Endothelial cell of umbilical vein (primary cell): ENCODE results near the gene SLC5A12. TPM values are rescaled to one million over a fixed set of nuclear protein-coding genes. Genes with fewer than 3 reads are reported as not detected.

ENCODE experiments used
- BruUV-seq: library from RNA; stranded (reverse); fragments of 400-500 nt; replicated peaks from 2 replicates; lab custom pipeline; 2021; lab: Mats Ljungman, UMichigan
- CTCF ChIA-PET: fragments of 300-600, 350-600 bp; sonication (Branson Sonifier 250); formaldehyde crosslinking; loops from one replicate; lab custom pipeline; 2021; ENCODE audit warnings: antibody characterized with exemption, inconsistent platforms; lab: Charles Lee
- POLR2A ChIA-PET: fragments of 300-600, 350-600 bp; sonication (Branson Sonifier 250); formaldehyde crosslinking; loops from one replicate; lab custom pipeline; 2021; ENCODE audit warnings: antibody characterized with exemption, inconsistent platforms; lab: Charles Lee
- DNase-seq: peaks from one replicate; pipeline ENCODE4 v3.0.0-alpha.2; 2011; ENCODE audit warnings: low read depth, low spot score
- FAIRE-seq: peaks from 2 replicates; lab custom pipeline; 2011; peaks lifted over from hg19 to GRCh38; lab: Jason Lieb, UNC
- H2AFZ ChIP-seq: 2 replicates; pipeline ENCODE4 v1.6.0; 2012; ENCODE audit warnings: low read depth, low read length, control low read depth, inconsistent platforms
- H3K27ac ChIP-seq: 2 replicates; pipeline ENCODE4 v1.5.1; 2011; ENCODE audit warnings: low read depth, mild to moderate bottlenecking, control low read depth, low read length, moderate library complexity; ENCODE audit not compliant: insufficient read depth
- H3K27me3 ChIP-seq, 2 experiments: 2 replicates each; pipeline versions ENCODE4 v1.6.0 to v1.6.1; 2011; ENCODE audit warnings: low read length in 2 of 2, mixed read lengths in 1 of 2; ENCODE audit not compliant: control insufficient read depth in 2 of 2, insufficient read depth in 2 of 2
- H3K36me3 ChIP-seq, 2 experiments: 2 replicates in 1 of 2; 3 replicates in 1 of 2; pipeline ENCODE4 v1.5.1; 2011; ENCODE audit warnings: low read length in 2 of 2, mild to moderate bottlenecking in 1 of 2, moderate library complexity in 1 of 2; ENCODE audit not compliant: control insufficient read depth in 2 of 2, insufficient read depth in 2 of 2; ENCODE audit errors: extremely low read depth in 1 of 2
- H3K4me1 ChIP-seq: 3 replicates; pipeline ENCODE4 v1.5.1; 2011; ENCODE audit warnings: mild to moderate bottlenecking, low read length; ENCODE audit not compliant: control insufficient read depth, insufficient read depth; ENCODE audit errors: extremely low read depth
- H3K4me2 ChIP-seq: 2 replicates; pipeline ENCODE4 v1.6.1; 2011; ENCODE audit warnings: low read length, control low read depth, mixed read lengths; ENCODE audit not compliant: insufficient read depth
- H3K4me3 ChIP-seq, 3 experiments: fragments of 200-600 bp in 1 of 3; sonication (generic), shearing (Covaris generic) in 1 of 3; replicated peaks in 1 of 3; 2 replicates each; pipeline ENCODE4 v1.5.1; 2011 to 2016; ENCODE audit warnings: control low read depth in 3 of 3, low read length in 3 of 3, mild to moderate bottlenecking in 2 of 3, inconsistent platforms in 1 of 3, low read depth in 1 of 3, moderate library complexity in 1 of 3; ENCODE audit not compliant: insufficient read depth in 1 of 3
- H3K79me2 ChIP-seq: 2 replicates; pipeline ENCODE4 v1.6.0; 2012; ENCODE audit warnings: low read length, inconsistent platforms; ENCODE audit not compliant: control insufficient read depth, insufficient read depth
- H3K9ac ChIP-seq: replicated peaks from 2 replicates; pipeline ENCODE3; 2011; ENCODE audit warnings: low read length, control low read depth; ENCODE audit not compliant: insufficient read depth; ENCODE audit errors: extremely low read depth
- H3K9me1 ChIP-seq: replicated peaks from 3 replicates; pipeline ENCODE4 v1.6.0; 2011; ENCODE audit warnings: mild to moderate bottlenecking, low read length; ENCODE audit not compliant: control insufficient read depth, insufficient read depth; ENCODE audit errors: extremely low read depth
- H3K9me3 ChIP-seq: replicated peaks from 2 replicates; pipeline ENCODE4 v1.5.1; 2012; ENCODE audit warnings: low read length, inconsistent platforms; ENCODE audit not compliant: control insufficient read depth, insufficient read depth
- H4K20me1 ChIP-seq: replicated peaks from 2 replicates; pipeline ENCODE3; 2011; ENCODE audit warnings: mild to moderate bottlenecking, low read length; ENCODE audit not compliant: control insufficient read depth, insufficient read depth; ENCODE audit errors: extremely low read depth
- EZH2 ChIP-seq: IDR thresholded peaks from 2 replicates; pipeline ENCODE4 v1.6.1; 2012; ENCODE audit warnings: borderline replicate concordance, low read depth, mild to moderate bottlenecking, moderate library complexity, low read length, inconsistent platforms; ENCODE audit not compliant: severe bottlenecking
- FOS ChIP-seq: IDR thresholded peaks from 2 replicates; pipeline ENCODE4 v1.6.1; 2011; ENCODE audit warnings: mild to moderate bottlenecking, low read length, moderate library complexity, borderline replicate concordance; ENCODE audit not compliant: insufficient read depth
- JUN ChIP-seq: IDR thresholded peaks from 2 replicates; pipeline ENCODE4 v1.6.1; 2011; ENCODE audit warnings: borderline replicate concordance, low read depth; ENCODE audit not compliant: insufficient read length, insufficient read depth
- MYC ChIP-seq: IDR thresholded peaks from one replicate; pipeline ENCODE4 v1.6.1; 2011; ENCODE audit warnings: mild to moderate bottlenecking, low read depth, low read length
- POLR2A ChIP-seq: IDR thresholded peaks from 2 replicates; pipeline ENCODE4 v1.6.1; 2012; ENCODE audit warnings: low read depth, mild to moderate bottlenecking, control low read depth, low read length
- POLR2AphosphoS5 ChIP-seq: IDR thresholded peaks from 2 replicates; pipeline ENCODE4 v1.6.1; 2012; ENCODE audit warnings: low read depth, mild to moderate bottlenecking, control low read depth, low read length, moderate library complexity; ENCODE audit not compliant: insufficient read depth
- dilution Hi-C: fragments of 300-500 bp; cut with MboI; formaldehyde crosslinking; loops from one replicate; pipeline ENCODE4 v1.15.0; 2019; ENCODE audit warnings: low sequenced_read_pairs; ENCODE audit not compliant: extremely low pct_ligation_motif_present
- intact Hi-C: fragments of 100-400 bp; cut with micrococcal nuclease; formaldehyde crosslinking; loops from one replicate; pipeline ENCODE4 v1.10.0; 2022
- polyA plus RNA-seq, 4 experiments: library from polyadenylated mRNA; depleted of rRNA in 3 of 4; stranded (reverse) in 3 of 4; unstranded in 1 of 4; fragments of >200 nt; gene quantifications; 2 replicates each; pipeline versions ENCODE4 v1.2.1 to v1.2.3, GENCODE V29; 2011 to 2012; ENCODE audit warnings: missing spikeins in 1 of 4
- total RNA-seq: library from RNA; stranded (reverse); gene quantifications from 2 replicates; pipeline ENCODE4 v1.2.3, GENCODE V29; 2021
- TF ChIP-seq, protein P1 (sequence below), 2 donors: IDR thresholded peaks; 1 replicate in 1 of 2; 2 replicates in 1 of 2; pipeline ENCODE4 v1.5.1; 2011; ENCODE audit warnings: low read length in 2 of 2, mild to moderate bottlenecking in 2 of 2, moderate library complexity in 2 of 2, control low read depth in 1 of 2, inconsistent platforms in 1 of 2, low read depth in 1 of 2; ENCODE audit not compliant: insufficient read depth in 1 of 2; ENCODE audit errors: extremely low read depth in 1 of 2

The SLC5A12 gene
- total and polyA plus RNA-seq, 2 donors (not counting 3 experiments of a cell fraction or from before 2014, with no cell fraction given), result not detected

DNA sequence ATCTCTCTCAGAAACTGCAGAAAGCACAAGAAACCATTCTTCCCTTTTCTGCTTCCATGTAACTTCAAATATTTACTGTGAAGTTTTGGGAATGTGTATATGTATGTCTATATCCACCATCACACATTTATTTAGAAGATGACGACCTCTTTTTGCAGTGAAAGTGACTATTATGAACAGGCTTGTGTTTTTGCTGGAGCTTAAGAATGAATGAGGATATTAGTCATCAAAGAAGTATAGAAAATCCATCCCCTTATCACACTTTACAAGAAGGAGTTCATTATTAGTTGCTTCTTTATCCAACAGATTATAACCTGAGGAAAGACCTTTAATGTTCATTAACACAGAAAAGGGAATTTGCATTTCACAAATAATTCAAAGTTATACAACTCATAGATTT lies 21.1 kb upstream of the SLC5A12 start:
- H3K4me3 ChIP-seq, result no peak overlapping the region
- no peaks in the 10 kb centered on the region for H3K9me3 ChIP-seq
- no peaks in the 10 kb centered on the region for H3K79me2 ChIP-seq
- POLR2A ChIA-PET, result no interaction called here
- H2AFZ ChIP-seq, result no peak overlapping the region
- CTCF ChIA-PET, result no interaction called here
- no peaks in the 10 kb centered on the region for H3K4me1 ChIP-seq
- BruUV-seq, result no TSS peak
- no peak overlapping the region for H3K4me2 ChIP-seq
- no peaks in the 10 kb centered on the region for H3K36me3 ChIP-seq
- H3K27ac ChIP-seq, result no peak overlapping the region
- no peak for FAIRE-seq
- H3K9me1 ChIP-seq, result no peaks in the 10 kb centered on the region
- intact Hi-C loops, result no loop called here
- no peaks in the 10 kb centered on the region for H4K20me1 ChIP-seq
- no peak overlapping the region for H3K9ac ChIP-seq
- dilution Hi-C loops, result no loop called here
- TF ChIP-seq EZH2 (no peak), JUN (no peak), MYC (no peak), FOS (no peak), POLR2AphosphoS5 (no peak), POLR2A (no peak)
- TF ChIP-seq, protein P1, sequence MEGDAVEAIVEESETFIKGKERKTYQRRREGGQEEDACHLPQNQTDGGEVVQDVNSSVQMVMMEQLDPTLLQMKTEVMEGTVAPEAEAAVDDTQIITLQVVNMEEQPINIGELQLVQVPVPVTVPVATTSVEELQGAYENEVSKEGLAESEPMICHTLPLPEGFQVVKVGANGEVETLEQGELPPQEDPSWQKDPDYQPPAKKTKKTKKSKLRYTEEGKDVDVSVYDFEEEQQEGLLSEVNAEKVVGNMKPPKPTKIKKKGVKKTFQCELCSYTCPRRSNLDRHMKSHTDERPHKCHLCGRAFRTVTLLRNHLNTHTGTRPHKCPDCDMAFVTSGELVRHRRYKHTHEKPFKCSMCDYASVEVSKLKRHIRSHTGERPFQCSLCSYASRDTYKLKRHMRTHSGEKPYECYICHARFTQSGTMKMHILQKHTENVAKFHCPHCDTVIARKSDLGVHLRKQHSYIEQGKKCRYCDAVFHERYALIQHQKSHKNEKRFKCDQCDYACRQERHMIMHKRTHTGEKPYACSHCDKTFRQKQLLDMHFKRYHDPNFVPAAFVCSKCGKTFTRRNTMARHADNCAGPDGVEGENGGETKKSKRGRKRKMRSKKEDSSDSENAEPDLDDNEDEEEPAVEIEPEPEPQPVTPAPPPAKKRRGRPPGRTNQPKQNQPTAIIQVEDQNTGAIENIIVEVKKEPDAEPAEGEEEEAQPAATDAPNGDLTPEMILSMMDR (IDR thresholded peaks at IDR 0.05; ENCODE audit: extremely low read depth in 1 of 2, insufficient read depth in 1 of 2, low read depth in 1 of 2, low read length in 2 of 2), result no peak
- no peak for DNase-seq
- no peaks in the 10 kb centered on the region for H3K27me3 ChIP-seq
